ENCODE results near the gene GPI. TPM values are rescaled to one million over a fixed set of nuclear protein-coding genes. Genes with fewer than 3 reads are reported as not detected.

Gene GPI
- total RNA-seq, 1 donor from 2014 or later: 144 TPM

GRCh38 chr19:34332027-34332760, 32.8 kb upstream of the GPI start:
- H3K9me3 ChIP-seq: no peaks in the 10 kb centered on the region
- ATAC-seq (no peak), DNase-seq (no peak)
- H3K27ac ChIP-seq: peak overlapping the region; percentile 13
- H3K27me3 ChIP-seq: no peaks in the 10 kb centered on the region
- no peak overlapping the region for H3K4me3 ChIP-seq
- intact Hi-C loops (cut with DNase I): no loop called here
- peaks cover 81% of the 10 kb centered on the region for H3K36me3 ChIP-seq
- no peak for TF ChIP-seq CTCF (IDR thresholded peaks at IDR 0.05)
- no peaks in the 10 kb centered on the region for H3K4me1 ChIP-seq

- TF ChIP-seq CTCF (IDR thresholded peaks at IDR 0.05): no peak
- Histone ChIP-seq H3K4me1 (no peaks in the 10 kb centered on the region), H3K4me3 (no peak overlapping the region), H3K36me3 (peaks cover 79% of the 10 kb centered on the region), H3K9me3 (no peaks in the 10 kb centered on the region), H3K27ac (no peak overlapping the region), H3K27me3 (no peaks in the 10 kb centered on the region)
- intact Hi-C loops (cut with DNase I): no loop called here
- DNase-seq: no peak
- ATAC-seq: no peak
These were observed 29.1 kb upstream of the GPI start for GRCh38 chr19:34335914-34336313.

- TF ChIP-seq CTCF (IDR thresholded peaks at IDR 0.05): peak; percentile 67
- no peaks in the 10 kb centered on the region for H3K4me1 ChIP-seq
- no peaks in the 10 kb centered on the region for H3K9me3 ChIP-seq
- intact Hi-C loops (cut with DNase I): no loop called here
- H3K36me3 ChIP-seq: peaks cover 79% of the 10 kb centered on the region
- no peak overlapping the region for H3K4me3 ChIP-seq
- no peak for DNase-seq
- no peaks in the 10 kb centered on the region for H3K27me3 ChIP-seq
- peak; percentile 43 for ATAC-seq
- H3K27ac ChIP-seq: no peak overlapping the region
These were observed 28.2 kb upstream of the GPI start for GRCh38 chr19:34336781-34337271.

GRCh38 chr19:34337739-34338138, 27.3 kb upstream of the GPI start:
- Histone ChIP-seq H3K36me3 (peaks cover 80% of the 10 kb centered on the region), H3K27ac (no peak overlapping the region), H3K27me3 (no peaks in the 10 kb centered on the region), H3K4me1 (no peaks in the 10 kb centered on the region), H3K4me3 (no peak overlapping the region), H3K9me3 (no peaks in the 10 kb centered on the region)
- ATAC-seq: no peak
- DNase-seq: no peak
- intact Hi-C loops (cut with DNase I): no loop called here
- TF ChIP-seq CTCF (IDR thresholded peaks at IDR 0.05): no peak

- no peak for TF ChIP-seq CTCF (IDR thresholded peaks at IDR 0.05)
- intact Hi-C loops (cut with DNase I): no loop called here
- Histone ChIP-seq H3K27ac (no peak overlapping the region), H3K27me3 (no peaks in the 10 kb centered on the region), H3K4me1 (no peaks in the 10 kb centered on the region), H3K36me3 (peaks cover 73% of the 10 kb centered on the region), H3K9me3 (no peaks in the 10 kb centered on the region), H3K4me3 (no peak overlapping the region)
- ATAC-seq (no peak), DNase-seq (no peak)
These were observed 22.9 kb upstream of the GPI start for GRCh38 chr19:34341935-34342680.

All from upper lobe of right lung (tissue), 1 donor.